Measurements from ENCODE around the gene FHIT.

- TF ChIP-seq, protein P1, sequence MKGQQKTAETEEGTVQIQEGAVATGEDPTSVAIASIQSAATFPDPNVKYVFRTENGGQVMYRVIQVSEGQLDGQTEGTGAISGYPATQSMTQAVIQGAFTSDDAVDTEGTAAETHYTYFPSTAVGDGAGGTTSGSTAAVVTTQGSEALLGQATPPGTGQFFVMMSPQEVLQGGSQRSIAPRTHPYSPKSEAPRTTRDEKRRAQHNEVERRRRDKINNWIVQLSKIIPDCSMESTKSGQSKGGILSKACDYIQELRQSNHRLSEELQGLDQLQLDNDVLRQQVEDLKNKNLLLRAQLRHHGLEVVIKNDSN (IDR thresholded peaks at IDR 0.05; ENCODE audit: borderline replicate concordance, low read depth) = no peak
- TF ChIP-seq EZH2phosphoT487 (IDR thresholded peaks at IDR 0.05; ENCODE audit: borderline replicate concordance, low read depth) (no peak), MAX (IDR thresholded peaks at IDR 0.05; ENCODE audit: low read depth) (no peak), POLR2AphosphoS5 (IDR thresholded peaks at IDR 0.05; ENCODE audit: low read depth, low read length) (no peak), GABPA (IDR thresholded peaks at IDR 0.05; ENCODE audit: low read depth) (no peak), SIN3A (IDR thresholded peaks at IDR 0.05; ENCODE audit: borderline replicate concordance, low read depth, low read length) (no peak), MXI1 (IDR thresholded peaks at IDR 0.05; ENCODE audit: low read depth, low read length) (no peak), RFX5 (IDR thresholded peaks at IDR 0.05; ENCODE audit: low read length) (no peak), EP300 (IDR thresholded peaks at IDR 0.05; ENCODE audit: borderline replicate concordance in 1 of 2, low read depth in 1 of 2, low read length in 1 of 2) (no peak)
- TF ChIP-seq, protein P2, sequence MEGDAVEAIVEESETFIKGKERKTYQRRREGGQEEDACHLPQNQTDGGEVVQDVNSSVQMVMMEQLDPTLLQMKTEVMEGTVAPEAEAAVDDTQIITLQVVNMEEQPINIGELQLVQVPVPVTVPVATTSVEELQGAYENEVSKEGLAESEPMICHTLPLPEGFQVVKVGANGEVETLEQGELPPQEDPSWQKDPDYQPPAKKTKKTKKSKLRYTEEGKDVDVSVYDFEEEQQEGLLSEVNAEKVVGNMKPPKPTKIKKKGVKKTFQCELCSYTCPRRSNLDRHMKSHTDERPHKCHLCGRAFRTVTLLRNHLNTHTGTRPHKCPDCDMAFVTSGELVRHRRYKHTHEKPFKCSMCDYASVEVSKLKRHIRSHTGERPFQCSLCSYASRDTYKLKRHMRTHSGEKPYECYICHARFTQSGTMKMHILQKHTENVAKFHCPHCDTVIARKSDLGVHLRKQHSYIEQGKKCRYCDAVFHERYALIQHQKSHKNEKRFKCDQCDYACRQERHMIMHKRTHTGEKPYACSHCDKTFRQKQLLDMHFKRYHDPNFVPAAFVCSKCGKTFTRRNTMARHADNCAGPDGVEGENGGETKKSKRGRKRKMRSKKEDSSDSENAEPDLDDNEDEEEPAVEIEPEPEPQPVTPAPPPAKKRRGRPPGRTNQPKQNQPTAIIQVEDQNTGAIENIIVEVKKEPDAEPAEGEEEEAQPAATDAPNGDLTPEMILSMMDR (IDR thresholded peaks at IDR 0.05) = no peak
These were observed 1001.0 kb downstream of the FHIT start for GRCh38 chr3:60250206-60250605.
